HG02973 (cell line): ENCODE data around the gene IL17RE.

Source experiments
- ATAC-seq: cut with Tn5 transposase; IDR thresholded peaks from one replicate; pipeline ENCODE4 v1.9.1; 2021; ENCODE audit warnings: moderate library complexity; ENCODE audit not compliant: unreplicated experiment

IL17RE gene

GRCh38 chr3:9951598-9951961, 48.9 kb downstream of the IL17RE start:
- no peak for ATAC-seq

DNA sequence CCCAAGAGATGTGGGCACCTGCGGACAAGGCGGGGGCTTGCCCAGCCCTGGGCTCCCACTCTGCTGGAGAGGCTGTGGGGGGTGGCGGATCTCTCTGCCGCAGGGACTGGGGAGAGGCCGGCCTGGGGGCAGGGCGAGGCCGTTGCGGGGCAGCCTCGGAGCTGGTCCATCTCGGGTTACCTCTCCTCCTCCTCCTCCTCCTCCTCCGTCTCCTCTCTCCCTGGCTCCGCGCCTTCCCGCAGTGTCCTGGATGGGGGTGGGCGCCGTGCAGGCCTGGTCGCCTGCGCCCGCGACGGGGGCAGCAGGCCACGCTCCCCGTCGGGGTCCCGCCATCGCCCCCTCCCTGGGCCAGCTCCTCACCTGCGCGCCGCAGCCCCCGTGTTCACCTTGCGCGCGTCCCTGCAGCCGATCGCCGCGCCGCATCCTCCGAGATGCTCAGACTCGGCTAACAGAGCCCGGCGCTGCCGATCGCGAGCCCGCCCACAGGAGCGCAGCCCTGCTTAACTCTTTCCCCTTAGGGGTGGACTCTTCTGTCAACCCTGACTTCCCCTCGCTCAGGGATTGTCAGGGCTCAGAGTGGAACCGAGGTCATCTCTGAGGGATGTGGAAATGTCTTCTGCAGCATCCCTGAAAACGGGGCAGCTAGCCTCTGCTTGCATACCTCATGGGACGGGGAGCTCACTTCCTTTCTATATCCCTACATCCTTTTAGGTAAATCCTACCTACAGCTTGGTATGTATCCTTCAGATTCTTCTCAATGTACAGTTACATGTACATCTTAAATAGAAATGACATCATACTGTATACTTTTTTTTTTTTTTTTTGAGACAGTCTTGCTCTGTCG, 49.5 kb downstream of the IL17RE start, which contains the start of gene PRRT3:
Gene PRRT3 (minus strand): TSS at position 447 of the 844 bp plus-strand sequence. CDS start 2,293 bp downstream, outside the sequence.
- peak; percentile 81 for ATAC-seq

GRCh38 chr3:9955067-9955502, 52.4 kb downstream of the IL17RE start:
- ATAC-seq: no peak

GRCh38 chr3:9955611-9956352, 53.1 kb downstream of the IL17RE start:
- ATAC-seq: no peak

DNA sequence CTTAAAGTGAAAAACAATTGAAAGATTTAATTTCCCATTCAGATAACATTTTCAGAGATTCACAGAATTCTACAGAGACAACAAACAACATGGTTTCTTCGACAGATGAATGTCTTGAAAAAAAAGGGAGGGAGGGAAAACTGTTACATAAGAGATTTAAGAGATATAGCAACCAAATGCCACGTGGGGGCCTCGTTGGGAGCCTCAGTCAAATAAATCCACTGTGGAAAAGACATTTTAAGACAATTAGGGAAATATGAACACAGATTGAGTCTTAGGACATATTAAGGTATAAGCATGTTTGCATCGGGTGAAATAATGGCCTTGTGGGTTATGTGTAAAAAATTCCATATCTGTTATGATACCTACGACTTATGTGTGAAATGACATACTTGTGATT, 54.6 kb downstream of the IL17RE start:
- no peak for ATAC-seq

GRCh38 chr3:9965200-9965875, 62.7 kb downstream of the IL17RE start:
- ATAC-seq: no peak
